ENCODE results near the gene PXN. TPM values are rescaled to one million over a fixed set of nuclear protein-coding genes. Genes with fewer than 3 reads are reported as not detected.
"Not testable (repeated sequence)": the region's sequence is repeated elsewhere in the genome, so short reads cannot be mapped to it uniquely, and the experiment has no call there.

The PXN gene
- total RNA-seq, 1 donor from 2014 or later = 49.3 TPM

- DNase-seq (ENCODE audit: low read depth in 2 of 2) = peak in 1 of 2 donors; percentile 25
Observed at GRCh38 chr12:120262852-120263747, 2.4 kb downstream of the PXN start.

GRCh38 chr12:120261951-120262851 is 3.3 kb downstream of the PXN start:
- peak in 1 of 2 donors; percentile 43 for DNase-seq (ENCODE audit: low read depth in 2 of 2)

- no peak for DNase-seq (ENCODE audit: low read depth in 2 of 2)
Observed at GRCh38 chr12:120260607-120261006, 4.9 kb downstream of the PXN start.

GRCh38 chr12:120259418-120260202 is 5.9 kb downstream of the PXN start:
- DNase-seq (ENCODE audit: low read depth in 2 of 2) = no peak

GRCh38 chr12:120258323-120258896 is 7.1 kb downstream of the PXN start:
- DNase-seq (ENCODE audit: low read depth in 2 of 2) = no peak

- peak; percentile 97 to 99 for DNase-seq (ENCODE audit: low read depth in 2 of 2)
Observed at GRCh38 chr12:120257041-120257821, 8.3 kb downstream of the PXN start.

GRCh38 chr12:120254809-120255208 is 10.7 kb downstream of the PXN start:
- peak; percentile 95 for DNase-seq (ENCODE audit: low read depth in 2 of 2)

GRCh38 chr12:120253313-120253712 is 12.2 kb downstream of the PXN start:
- not testable (repeated sequence) for DNase-seq (ENCODE audit: low read depth in 2 of 2)

GRCh38 chr12:120252071-120252906 is 13.2 kb downstream of the PXN start:
- DNase-seq (ENCODE audit: low read depth in 2 of 2) = no peak

- DNase-seq (ENCODE audit: low read depth in 2 of 2) = not testable (repeated sequence)
Observed at GRCh38 chr12:120251364-120252070, 14.0 kb downstream of the PXN start.

GRCh38 chr12:120249875-120250795 is 15.4 kb downstream of the PXN start:
- DNase-seq (ENCODE audit: low read depth in 2 of 2) = no peak

- DNase-seq (ENCODE audit: low read depth in 2 of 2) = no peak
Observed at GRCh38 chr12:120249266-120249874, 16.2 kb downstream of the PXN start.

GRCh38 chr12:120247621-120248030 is 17.9 kb downstream of the PXN start:
- peak in 1 of 2 donors; percentile 63 for DNase-seq (ENCODE audit: low read depth in 2 of 2)

- DNase-seq (ENCODE audit: low read depth in 2 of 2) = no peak
Observed at GRCh38 chr12:120247183-120247582, 18.3 kb downstream of the PXN start.

GRCh38 chr12:120246705-120247104 is 18.8 kb downstream of the PXN start:
- DNase-seq (ENCODE audit: low read depth in 2 of 2) = not testable (repeated sequence)

GRCh38 chr12:120242971-120243699 is 22.4 kb downstream of the PXN start:
- no peak for DNase-seq (ENCODE audit: low read depth in 2 of 2)

Data from dermis microvascular lymphatic vessel endothelial cell (primary cell).